Sigmoid colon (tissue), 7 donors: ENCODE results near the gene HOXD11. TPM values are rescaled to one million over a fixed set of nuclear protein-coding genes. Genes with fewer than 3 reads are reported as not detected.

Experiments used
- DNase-seq: peaks from one replicate; pipeline ENCODE4 v3.0.0-alpha.2; 2019
- H3K27ac ChIP-seq, 4 donors: fragments of 200-600 bp; sonication (generic); one replicate each; pipeline ENCODE4 v1.5.1; 2016 to 2019; ENCODE audit warnings: mild to moderate bottlenecking in 1 of 4
- H3K27me3 ChIP-seq, 3 donors: fragments of 200-600 bp; sonication (generic); one replicate each; pipeline ENCODE4 v1.5.1; 2019; ENCODE audit warnings: mild to moderate bottlenecking in 1 of 3
- H3K36me3 ChIP-seq, 4 donors: fragments of 200-600 bp; sonication (generic); one replicate each; pipeline ENCODE4 v1.5.1; 2016 to 2019
- H3K4me1 ChIP-seq, 4 donors: fragments of 200-600 bp; sonication (generic); one replicate each; pipeline ENCODE4 v1.5.1; 2017 to 2019
- H3K4me3 ChIP-seq, 4 donors: fragments of 200-600 bp; sonication (generic); one replicate each; pipeline ENCODE4 v1.5.1; 2017 to 2019; ENCODE audit warnings: mild to moderate bottlenecking in 2 of 4, moderate library complexity in 1 of 4
- H3K9me3 ChIP-seq, 4 donors: fragments of 200-600 bp in 3 of 4; sonication (generic) in 3 of 4; one replicate each; pipeline versions ENCODE4 v1.5.1 to v1.6.1; 2013 to 2019
- CTCF ChIP-seq, 4 experiments: fragments of 450-650 bp in 3 of 4; fragments of 200-600 bp in 1 of 4; IDR thresholded peaks; one replicate each; pipeline ENCODE4 v1.5.1; 2016 to 2019; ENCODE audit warnings: antibody characterized with exemption in 4 of 4, mild to moderate bottlenecking in 3 of 4, moderate library complexity in 2 of 4
- EP300 ChIP-seq, 4 donors: sonication (generic); formaldehyde crosslinking; IDR thresholded peaks; one replicate each; pipeline ENCODE4 v1.6.1; 2017; ENCODE audit warnings: antibody characterized with exemption in 4 of 4
- POLR2A ChIP-seq, 2 donors: fragments of 450-650 bp; IDR thresholded peaks; one replicate each; pipeline ENCODE4 v1.6.1; 2016; ENCODE audit warnings: antibody characterized with exemption in 2 of 2, mild to moderate bottlenecking in 2 of 2, moderate library complexity in 2 of 2
- POLR2AphosphoS5 ChIP-seq, 4 donors: sonication (generic); formaldehyde crosslinking; IDR thresholded peaks; one replicate each; pipeline ENCODE4 v1.6.1; 2017; ENCODE audit warnings: antibody characterized with exemption in 4 of 4
- WGBS, 2 donors: extraction: QIAGEN DNeasy Blood & Tissue Kit; methylation state at CpG; one replicate each; pipeline ENCODE4 v1.1.7; 2013; 5-methylcytosine and 5-hydroxymethylcytosine counted together
- intact Hi-C: fragments of 100-400 bp; cut with DNase I; formaldehyde crosslinking; loops from one replicate; pipeline ENCODE4 v1.15.1; 2023
- polyA plus RNA-seq, 3 donors: library from polyadenylated mRNA; stranded (reverse); fragments of 200-250 nt; gene quantifications; one replicate each; pipeline ENCODE4 v1.2.3, GENCODE V29; 2013
- total RNA-seq, 4 donors: library from RNA; depleted of rRNA; stranded (reverse); fragments of >200 nt; gene quantifications; one replicate each; pipeline ENCODE4 v1.1.0, GENCODE V29; 2016
- donor health status: healthy with polysubstance abuse.
- donor health status: Bipolar disorder and iron deficiency.
- donor health status: healthy.

The HOXD11 gene
- total and polyA plus RNA-seq, 7 donors = 0.69 to 39.3 (median 18.3) TPM

GRCh38 chr2:176081376-176081836 lies 25.7 kb upstream of the HOXD11 start:
- Histone ChIP-seq H3K4me3 (peak overlapping the region; percentile 32 to 54 (median 50)), H3K27ac (peak overlapping the region in 3 of 4 donors; percentile 92 to 96 (median 94)), H3K36me3 (no peaks in the 10 kb centered on the region), H3K27me3 (peaks cover 53 to 98% (median 61%) of the 10 kb centered on the region in 3 donors), H3K4me1 (peaks cover 0 to 51% (median 31%) of the 10 kb centered on the region in 4 donors), H3K9me3 (peaks cover 0 to 8% (median 0%) of the 10 kb centered on the region in 4 donors)
- TF ChIP-seq POLR2AphosphoS5 (IDR thresholded peaks at IDR 0.05) = peak in 1 of 4 donors; percentile 16
- no peak for TF ChIP-seq CTCF (IDR thresholded peaks at IDR 0.05)
- DNase-seq = no peak
- intact Hi-C loops = loop anchor here (2.0 kb wide), 1 partner anchor 15 kb away; no protein-coding TSS in a partner anchor
- WGBS, 2 donors = 10% methylated on average over 17 of the region's 17 CpGs

- intact Hi-C loops = loop anchor here (2.0 kb wide), 1 partner anchor 15 kb away; no protein-coding TSS in a partner anchor
- WGBS, 2 donors = 4 to 6% methylated on average over 62 of the region's 62 CpGs
- peak overlapping the region; percentile 32 to 54 (median 50) for H3K4me3 ChIP-seq
- H3K27ac ChIP-seq = peak overlapping the region in 3 of 4 donors; percentile 92 to 96 (median 94)
- no peaks in the 10 kb centered on the region for H3K36me3 ChIP-seq
- DNase-seq = no peak
- H3K27me3 ChIP-seq = peaks cover 49 to 98% (median 61%) of the 10 kb centered on the region in 3 donors
- TF ChIP-seq POLR2AphosphoS5 (IDR thresholded peaks at IDR 0.05) (peak in 3 of 4 donors; percentile 7 to 49 (median 48)), CTCF (IDR thresholded peaks at IDR 0.05) (no peak), POLR2A (IDR thresholded peaks at IDR 0.05) (no peak), EP300 (IDR thresholded peaks at IDR 0.05) (no peak)
- peaks cover 0 to 51% (median 32%) of the 10 kb centered on the region in 4 donors for H3K4me1 ChIP-seq
- H3K9me3 ChIP-seq = peaks cover 0 to 8% (median 0%) of the 10 kb centered on the region in 4 donors
Observed at GRCh38 chr2:176081837-176082524, 25.1 kb upstream of the HOXD11 start.

GRCh38 chr2:176082525-176082823 lies 24.6 kb upstream of the HOXD11 start:
- Histone ChIP-seq H3K4me1 (peaks cover 0 to 51% (median 33%) of the 10 kb centered on the region in 4 donors), H3K9me3 (peaks cover 0 to 8% (median 0%) of the 10 kb centered on the region in 4 donors), H3K4me3 (peak overlapping the region; percentile 32 to 54 (median 50)), H3K36me3 (no peaks in the 10 kb centered on the region), H3K27me3 (peaks cover 49 to 98% (median 61%) of the 10 kb centered on the region in 3 donors), H3K27ac (peak overlapping the region in 3 of 4 donors; percentile 92 to 96 (median 94))
- DNase-seq = no peak
- 7 to 9% methylated on average over 10 of the region's 10 CpGs for WGBS, 2 donors
- intact Hi-C loops = no loop called here
- TF ChIP-seq CTCF (IDR thresholded peaks at IDR 0.05) = no peak
- no peak for TF ChIP-seq POLR2AphosphoS5 (IDR thresholded peaks at IDR 0.05)
- no peak for TF ChIP-seq EP300 (IDR thresholded peaks at IDR 0.05)
- no peak for TF ChIP-seq POLR2A (IDR thresholded peaks at IDR 0.05)

GRCh38 chr2:176082824-176083751 lies 24.0 kb upstream of the HOXD11 start:
- peaks cover 0 to 8% (median 0%) of the 10 kb centered on the region in 4 donors for H3K9me3 ChIP-seq
- H3K4me3 ChIP-seq = peak overlapping the region; percentile 32 to 54 (median 50)
- 8 to 9% methylated on average over 66 of the region's 66 CpGs for WGBS, 2 donors
- no peak for TF ChIP-seq POLR2A (IDR thresholded peaks at IDR 0.05)
- no peak for TF ChIP-seq POLR2AphosphoS5 (IDR thresholded peaks at IDR 0.05)
- TF ChIP-seq EP300 (IDR thresholded peaks at IDR 0.05) = no peak
- TF ChIP-seq CTCF (IDR thresholded peaks at IDR 0.05) = no peak
- H3K36me3 ChIP-seq = no peaks in the 10 kb centered on the region
- no peak for DNase-seq
- H3K4me1 ChIP-seq = peaks cover 0 to 56% (median 39%) of the 10 kb centered on the region in 4 donors
- peaks cover 51 to 98% (median 61%) of the 10 kb centered on the region in 3 donors for H3K27me3 ChIP-seq
- H3K27ac ChIP-seq = peak overlapping the region in 3 of 4 donors; percentile 92 to 96 (median 94)
- intact Hi-C loops = no loop called here
